Esophagus squamous epithelium (tissue), 5 donors: ENCODE results near the gene SH3TC1. TPM values are rescaled to one million over a fixed set of nuclear protein-coding genes. Genes with fewer than 3 reads are reported as not detected.

Experiments
- DNase-seq: peaks from one replicate; lab custom pipeline; 2025; lab: John Stamatoyannopoulos, UW
- H3K27ac ChIP-seq, 4 donors: fragments of 200-600 bp; sonication (generic); one replicate each; pipeline ENCODE4 v1.5.1; 2016 to 2019; ENCODE audit warnings: mild to moderate bottlenecking in 1 of 4
- H3K27me3 ChIP-seq, 4 donors: fragments of 200-600 bp; sonication (generic); 1 replicate in 3 of 4; 2 replicates in 1 of 4; pipeline versions ENCODE4 v1.5.1 to v1.6.0; 2017 to 2021; ENCODE audit warnings: antibody characterized with exemption in 1 of 4
- H3K36me3 ChIP-seq, 3 donors: fragments of 200-600 bp; sonication (generic); one replicate each; pipeline ENCODE4 v1.5.1; 2016 to 2019
- H3K4me1 ChIP-seq, 3 donors: fragments of 200-600 bp; sonication (generic); one replicate each; pipeline ENCODE4 v1.5.1; 2017 to 2019
- H3K4me3 ChIP-seq, 4 donors: fragments of 200-600 bp; sonication (generic); 1 replicate in 3 of 4; 2 replicates in 1 of 4; pipeline ENCODE4 v1.5.1; 2016 to 2019; ENCODE audit warnings: mild to moderate bottlenecking in 2 of 4, moderate library complexity in 1 of 4
- H3K9me3 ChIP-seq, 3 donors: fragments of 200-600 bp; sonication (generic); one replicate each; pipeline ENCODE4 v1.5.1; 2016 to 2019
- POLR2A ChIP-seq, 4 donors: fragments of 450-650 bp; IDR thresholded peaks; one replicate each; pipeline ENCODE4 v1.6.1; 2017; ENCODE audit warnings: antibody characterized with exemption in 4 of 4, mild to moderate bottlenecking in 4 of 4, moderate library complexity in 3 of 4
- WGBS, 2 donors: methylation state at CpG; one replicate each; pipeline ENCODE4 v1.1.5; 2018; 5-methylcytosine and 5-hydroxymethylcytosine counted together
- intact Hi-C: fragments of 100-400 bp; cut with DNase I; formaldehyde crosslinking; loops from one replicate; pipeline ENCODE4 v1.15.0; 2022
- total RNA-seq, 4 donors: library from RNA; depleted of rRNA; stranded (reverse); fragments of >200 nt; gene quantifications; one replicate each; pipeline ENCODE4 v1.1.0, GENCODE V29; 2016
- TF ChIP-seq, protein P1 (sequence below), 6 experiments: fragments of 450-650 bp in 4 of 6; fragments of 200-600 bp in 2 of 6; sonication (generic) in 2 of 6; IDR thresholded peaks; one replicate each; pipeline ENCODE4 v1.5.1; 2016 to 2019; ENCODE audit warnings: antibody characterized with exemption in 6 of 6, mild to moderate bottlenecking in 4 of 6, moderate library complexity in 4 of 6
- donor health status: DM: yes; HTN: yes; CAD: no.

SH3TC1 gene
- total RNA-seq, 4 donors from 2014 or later = 24.6 to 31.2 (median 27.1) TPM

DNA sequence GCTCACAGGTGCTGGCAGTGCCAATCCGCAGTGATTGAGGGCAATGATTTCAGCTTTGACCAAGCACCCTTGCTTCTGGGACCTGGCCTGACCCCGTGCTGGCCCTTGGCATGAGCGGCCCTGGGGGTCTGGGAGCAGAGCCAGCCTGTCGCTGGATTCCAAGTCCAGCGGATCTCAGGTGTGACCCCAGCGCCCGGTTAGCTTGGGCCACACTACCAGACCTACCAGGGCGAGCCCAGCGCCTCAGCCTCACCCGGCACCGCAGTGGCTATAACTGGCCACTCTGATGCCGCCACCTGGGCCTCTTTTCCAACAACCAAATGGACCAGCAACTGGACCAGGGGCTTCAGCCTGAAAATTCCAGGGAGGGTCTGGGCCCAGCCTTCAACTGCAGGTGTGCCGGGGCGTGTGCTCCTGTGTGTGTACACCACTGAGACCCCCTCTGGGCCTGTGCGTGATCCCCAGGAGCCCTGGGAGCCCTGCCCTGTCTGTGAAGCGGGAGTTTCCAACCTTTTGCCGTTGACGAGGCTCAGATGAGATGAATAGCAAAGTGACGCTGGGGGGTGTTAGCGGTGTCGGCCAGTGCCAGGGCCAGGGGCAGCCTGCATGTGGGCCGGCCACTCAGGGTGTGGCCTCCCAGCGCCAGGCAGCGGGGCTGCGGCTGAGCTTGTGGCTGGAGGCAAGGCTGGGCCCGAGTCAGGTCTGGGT lies 658 bp downstream of the SH3TC1 start:
- peak overlapping the region; percentile 39 to 74 (median 52) for H3K4me3 ChIP-seq
- no peaks in the 10 kb centered on the region for H3K9me3 ChIP-seq
- peak overlapping the region; percentile 84 to 93 (median 88) for H3K27ac ChIP-seq
- intact Hi-C loops = no loop called here
- H3K4me1 ChIP-seq = peaks cover 44 to 91% (median 53%) of the 10 kb centered on the region in 3 donors
- H3K27me3 ChIP-seq = no peaks in the 10 kb centered on the region
- 20 to 30% methylated on average over 1 to 7 of the region's 26 CpGs for WGBS, 2 donors
- DNase-seq = no peak
- TF ChIP-seq, protein P1, sequence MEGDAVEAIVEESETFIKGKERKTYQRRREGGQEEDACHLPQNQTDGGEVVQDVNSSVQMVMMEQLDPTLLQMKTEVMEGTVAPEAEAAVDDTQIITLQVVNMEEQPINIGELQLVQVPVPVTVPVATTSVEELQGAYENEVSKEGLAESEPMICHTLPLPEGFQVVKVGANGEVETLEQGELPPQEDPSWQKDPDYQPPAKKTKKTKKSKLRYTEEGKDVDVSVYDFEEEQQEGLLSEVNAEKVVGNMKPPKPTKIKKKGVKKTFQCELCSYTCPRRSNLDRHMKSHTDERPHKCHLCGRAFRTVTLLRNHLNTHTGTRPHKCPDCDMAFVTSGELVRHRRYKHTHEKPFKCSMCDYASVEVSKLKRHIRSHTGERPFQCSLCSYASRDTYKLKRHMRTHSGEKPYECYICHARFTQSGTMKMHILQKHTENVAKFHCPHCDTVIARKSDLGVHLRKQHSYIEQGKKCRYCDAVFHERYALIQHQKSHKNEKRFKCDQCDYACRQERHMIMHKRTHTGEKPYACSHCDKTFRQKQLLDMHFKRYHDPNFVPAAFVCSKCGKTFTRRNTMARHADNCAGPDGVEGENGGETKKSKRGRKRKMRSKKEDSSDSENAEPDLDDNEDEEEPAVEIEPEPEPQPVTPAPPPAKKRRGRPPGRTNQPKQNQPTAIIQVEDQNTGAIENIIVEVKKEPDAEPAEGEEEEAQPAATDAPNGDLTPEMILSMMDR (IDR thresholded peaks at IDR 0.05) = no peak
- no peak for TF ChIP-seq POLR2A (IDR thresholded peaks at IDR 0.05)
- no peaks in the 10 kb centered on the region for H3K36me3 ChIP-seq

DNA sequence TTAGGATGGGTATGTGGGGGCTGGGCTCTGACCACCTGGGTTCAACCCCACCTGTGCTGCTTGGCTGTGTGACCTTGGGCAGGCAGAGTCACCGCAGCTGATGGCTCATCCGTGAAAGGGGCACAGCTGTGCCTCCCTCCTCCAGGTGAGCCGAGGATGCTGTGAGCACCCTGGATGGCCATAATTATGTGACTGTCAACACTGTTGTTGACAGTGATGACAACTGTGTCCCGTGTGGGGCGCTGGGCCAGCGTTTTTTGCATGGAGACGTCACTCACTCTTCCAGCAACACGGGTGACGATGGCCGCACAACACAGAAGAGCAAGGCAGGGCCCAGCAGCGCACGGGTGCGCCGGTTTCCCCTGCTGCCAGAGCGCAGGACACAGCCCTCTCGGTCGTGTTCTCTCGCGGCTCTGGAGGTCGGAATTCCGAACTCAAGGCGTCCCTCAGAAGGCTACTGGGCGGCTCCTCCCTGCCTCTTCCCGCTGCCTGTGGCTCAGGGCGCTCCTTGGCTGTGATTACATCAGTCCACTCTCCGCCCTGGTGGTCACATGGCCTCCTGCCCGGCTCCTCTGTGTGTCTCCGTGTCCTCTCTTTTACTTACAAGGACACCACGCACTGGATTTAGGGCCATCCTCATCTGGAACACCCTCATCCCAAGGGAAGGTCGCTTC lies 1.3 kb downstream of the SH3TC1 start:
- Histone ChIP-seq H3K9me3 (no peaks in the 10 kb centered on the region), H3K36me3 (peaks cover 0 to 5% (median 0%) of the 10 kb centered on the region in 3 donors), H3K4me3 (peak overlapping the region; percentile 39 to 74 (median 52)), H3K27me3 (no peaks in the 10 kb centered on the region), H3K4me1 (peaks cover 47 to 91% (median 53%) of the 10 kb centered on the region in 3 donors), H3K27ac (peak overlapping the region; percentile 84 to 93 (median 88))
- intact Hi-C loops = no loop called here
- 43 to 46% methylated on average over 12 to 24 of the region's 30 CpGs for WGBS, 2 donors
- TF ChIP-seq, protein P1 (IDR thresholded peaks at IDR 0.05) = no peak
- TF ChIP-seq POLR2A (IDR thresholded peaks at IDR 0.05) = peak in 2 of 4 donors; percentile 44 to 58
- no peak for DNase-seq

DNA sequence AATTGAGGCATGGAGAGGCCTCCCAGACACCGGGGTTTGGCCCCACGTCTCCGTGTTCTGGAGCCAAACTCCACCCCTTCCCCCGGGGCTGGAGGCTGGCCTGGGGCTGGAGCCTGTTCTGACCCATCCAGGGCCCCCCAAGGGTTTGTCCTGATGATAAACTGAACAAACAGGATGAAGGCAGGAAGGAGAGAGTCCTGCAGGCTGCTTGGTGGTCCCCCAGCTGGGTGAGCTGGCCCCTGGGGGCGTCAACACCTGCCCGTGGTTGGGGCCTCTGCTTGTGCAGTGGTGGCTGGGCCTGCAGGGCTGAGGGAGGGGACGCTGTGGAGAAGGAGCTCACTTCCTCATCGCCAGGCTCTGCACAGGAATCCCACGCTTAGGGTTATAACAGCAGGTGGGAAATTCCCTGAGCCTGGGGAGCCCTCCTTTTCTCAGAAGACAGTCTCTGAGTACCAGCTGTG lies 2.3 kb downstream of the SH3TC1 start:
- H3K4me3 ChIP-seq = peak overlapping the region in 3 of 4 donors; percentile 52 to 74 (median 53)
- intact Hi-C loops = no loop called here
- H3K4me1 ChIP-seq = peaks cover 53 to 91% (median 55%) of the 10 kb centered on the region in 3 donors
- no peaks in the 10 kb centered on the region for H3K27me3 ChIP-seq
- TF ChIP-seq, protein P1 (IDR thresholded peaks at IDR 0.05) = no peak
- no peak for TF ChIP-seq POLR2A (IDR thresholded peaks at IDR 0.05)
- H3K9me3 ChIP-seq = no peaks in the 10 kb centered on the region
- WGBS, 2 donors = 33% methylated on average over 1 of the region's 9 CpGs; no CpG with 5 or more reads in 1 of the 2 donors
- H3K27ac ChIP-seq = peak overlapping the region in 3 of 4 donors; percentile 88 to 93 (median 89)
- no peak for DNase-seq
- peaks cover 0 to 11% (median 0%) of the 10 kb centered on the region in 3 donors for H3K36me3 ChIP-seq

DNA sequence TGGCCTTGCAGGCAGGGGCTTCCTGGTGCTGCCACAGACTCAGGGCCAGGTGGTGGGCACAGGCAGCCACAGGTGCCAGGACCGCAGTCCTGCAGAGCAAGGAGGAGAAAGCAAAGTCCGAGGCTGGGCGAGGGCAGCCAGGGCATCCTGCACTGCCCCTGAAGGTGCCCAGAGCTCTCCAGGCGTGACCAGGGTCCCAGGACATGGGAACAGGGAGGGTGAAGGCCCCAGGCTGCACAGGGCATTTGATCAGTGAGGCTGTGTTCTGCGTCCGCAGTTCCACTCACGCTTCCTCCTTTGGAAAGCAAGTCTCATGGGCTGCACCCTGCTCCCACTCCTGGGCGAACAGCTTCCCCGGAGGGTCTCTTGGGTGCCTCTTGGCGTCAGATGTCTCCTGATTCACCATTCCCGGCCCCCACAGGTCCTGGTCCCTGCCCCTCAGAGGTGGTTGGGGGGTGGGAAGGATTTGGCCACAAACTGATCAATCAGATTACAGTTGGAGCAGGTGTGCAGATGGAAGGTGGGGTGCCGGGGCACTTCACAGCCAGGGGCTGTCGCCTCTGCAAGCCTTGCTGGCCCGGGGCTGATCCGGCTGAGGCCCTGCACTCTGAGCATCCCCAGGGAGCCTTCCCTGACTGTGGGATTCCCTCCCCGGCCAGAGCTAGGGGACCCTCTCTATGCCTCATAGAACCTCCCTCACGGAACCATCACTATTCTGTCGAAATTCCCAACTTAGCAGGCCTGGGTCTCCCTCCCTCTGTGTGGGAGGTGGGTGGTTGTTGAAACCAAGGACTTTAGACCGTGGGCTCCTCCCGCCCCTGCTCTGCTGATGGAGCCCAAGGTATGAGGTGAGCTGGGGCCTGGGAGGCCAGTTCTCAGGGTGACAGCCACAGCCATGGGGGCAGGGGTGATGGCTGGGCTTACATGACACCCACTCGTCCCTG lies 3.3 kb downstream of the SH3TC1 start:
- WGBS, 2 donors = 71% methylated on average over 7 of the region's 21 CpGs; no CpG with 5 or more reads in 1 of the 2 donors
- DNase-seq = no peak
- TF ChIP-seq, protein P1 (IDR thresholded peaks at IDR 0.05) = no peak
- TF ChIP-seq POLR2A (IDR thresholded peaks at IDR 0.05) = no peak
- H3K4me3 ChIP-seq = peak overlapping the region in 2 of 4 donors; percentile 52 to 74
- no peak overlapping the region for H3K27ac ChIP-seq
- H3K9me3 ChIP-seq = no peaks in the 10 kb centered on the region
- peaks cover 0 to 17% (median 0%) of the 10 kb centered on the region in 3 donors for H3K36me3 ChIP-seq
- peaks cover 53 to 86% (median 55%) of the 10 kb centered on the region in 3 donors for H3K4me1 ChIP-seq
- intact Hi-C loops = no loop called here
- no peaks in the 10 kb centered on the region for H3K27me3 ChIP-seq
